ENCODE data around the gene DPRX.
"Not testable (repeated sequence)": the region's sequence is repeated elsewhere in the genome, so short reads cannot be mapped to it uniquely, and the experiment has no call there.

The DPRX gene

DNA sequence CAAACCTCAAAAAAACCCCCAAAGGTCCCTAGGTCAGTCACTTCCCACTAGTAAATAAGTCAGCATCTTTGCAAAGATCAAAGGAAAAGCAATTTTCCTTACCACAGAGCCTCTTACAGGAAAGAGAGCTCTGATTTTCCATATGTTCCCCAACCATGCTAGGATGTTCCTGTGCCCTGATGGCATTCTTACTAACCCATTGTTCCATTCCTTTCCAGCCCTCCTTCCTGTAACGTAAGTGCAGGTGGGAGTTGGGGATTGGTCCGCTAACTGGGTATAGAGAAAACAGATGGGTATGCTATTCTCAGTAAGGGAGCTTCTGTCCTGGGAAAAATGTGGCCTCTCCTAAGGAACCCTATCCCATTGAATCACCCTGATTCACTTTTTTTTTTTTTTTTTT, 14.3 kb downstream of the DPRX start:
- DNase-seq (ENCODE audit: low spot score), result no peak

DNA sequence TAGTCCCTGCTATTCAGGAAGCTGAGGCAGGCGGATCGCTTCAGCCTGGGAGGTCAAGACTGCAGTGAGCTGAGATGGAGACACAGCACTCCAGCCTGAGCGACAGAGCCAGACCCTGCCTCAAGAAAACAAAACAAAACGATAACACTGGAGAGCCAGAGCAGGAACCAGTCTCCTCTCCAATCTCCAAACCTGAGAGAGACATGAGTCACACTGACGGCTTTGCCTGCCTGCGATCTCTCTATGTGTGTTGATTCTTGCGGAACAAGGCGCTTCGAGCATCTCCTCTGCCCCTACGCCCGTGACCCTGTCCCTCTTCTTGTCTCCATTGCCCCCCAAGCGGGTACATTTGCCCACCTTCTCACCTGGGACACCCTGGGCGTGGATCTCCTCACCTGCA, 15.6 kb downstream of the DPRX start:
- no peak for DNase-seq (ENCODE audit: low spot score)

DNA sequence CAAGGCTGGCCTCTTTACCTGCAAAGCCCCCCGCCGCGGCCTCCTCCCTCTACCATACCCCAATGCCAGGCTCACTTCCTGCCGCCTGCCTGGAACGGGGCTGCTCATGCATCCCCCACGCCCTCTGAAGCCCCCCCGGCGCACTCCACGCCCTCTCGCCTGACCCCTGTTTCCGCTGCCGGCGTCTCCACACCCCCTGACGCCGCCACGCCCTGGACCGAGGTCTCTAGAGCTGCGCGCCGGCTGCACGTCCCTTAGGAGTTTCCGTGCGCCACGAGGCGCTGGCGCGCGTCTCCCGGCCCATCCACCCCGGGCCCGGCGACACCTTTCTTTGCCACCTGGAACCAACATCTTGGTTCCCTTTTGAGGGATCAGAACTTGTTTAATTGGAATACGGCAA, 16.0 kb downstream of the DPRX start:
- no peak for DNase-seq (ENCODE audit: low spot score)

DNA sequence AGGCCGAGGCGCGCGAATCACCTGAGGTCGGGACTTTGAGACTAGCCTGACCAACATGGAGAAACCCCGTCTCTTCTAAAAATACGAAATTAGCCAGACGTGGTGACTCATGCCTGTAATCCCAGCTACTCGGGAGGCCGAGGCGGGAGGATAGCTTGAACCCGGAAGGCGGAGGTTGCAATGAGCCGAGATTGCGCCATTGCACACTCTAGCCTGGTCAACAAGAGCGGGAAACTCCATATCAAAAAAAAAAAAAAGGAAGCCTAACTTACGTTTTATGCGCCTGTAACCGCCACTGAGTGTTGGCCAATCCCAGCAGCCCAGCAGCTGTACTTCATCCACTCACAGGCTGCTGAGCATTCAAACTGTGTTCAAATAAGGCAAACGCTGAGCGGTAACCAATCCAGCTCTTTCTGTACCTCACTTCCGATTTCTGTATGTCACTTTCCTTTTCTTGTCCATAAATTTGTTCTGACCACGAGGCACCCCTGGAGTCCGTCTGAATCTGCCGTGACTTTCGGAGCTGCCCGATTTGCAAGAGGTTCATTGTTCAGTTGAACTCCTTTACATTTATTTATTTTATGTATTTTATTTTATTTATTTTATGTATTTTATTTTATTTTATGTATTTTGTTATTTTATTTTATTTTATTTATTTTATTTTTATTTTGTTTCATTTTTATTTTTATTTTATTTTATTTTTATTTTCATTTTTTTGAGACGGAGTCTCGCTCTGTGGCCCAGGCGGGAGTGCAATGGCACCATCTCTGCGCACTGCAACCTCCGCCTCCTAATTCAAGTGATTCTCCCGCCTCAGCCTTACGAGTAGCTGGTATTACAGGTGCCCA, 18.2 kb downstream of the DPRX start:
- DNase-seq (ENCODE audit: low spot score), result no peak

DNA sequence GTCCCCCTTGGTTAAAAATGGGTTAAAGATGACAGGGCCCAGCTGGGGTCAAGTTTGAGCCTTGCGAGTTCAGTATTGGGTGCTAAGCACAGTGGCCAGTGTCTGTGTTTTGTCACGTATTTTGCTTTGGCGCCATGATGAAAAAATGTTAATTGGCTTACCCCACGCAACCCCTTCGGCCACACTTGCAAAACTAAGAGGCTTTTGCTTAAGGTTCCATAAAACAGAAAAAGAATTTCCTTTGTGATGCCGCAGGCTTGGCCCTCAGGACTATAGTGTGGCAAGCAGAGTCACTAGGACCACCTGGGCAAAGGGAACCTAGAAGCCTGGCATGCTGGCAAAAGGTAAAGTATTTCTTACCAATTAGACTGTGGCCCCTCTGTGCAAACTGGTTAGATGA, 20.7 kb downstream of the DPRX start:
- DNase-seq (ENCODE audit: low spot score), result no peak

DNA sequence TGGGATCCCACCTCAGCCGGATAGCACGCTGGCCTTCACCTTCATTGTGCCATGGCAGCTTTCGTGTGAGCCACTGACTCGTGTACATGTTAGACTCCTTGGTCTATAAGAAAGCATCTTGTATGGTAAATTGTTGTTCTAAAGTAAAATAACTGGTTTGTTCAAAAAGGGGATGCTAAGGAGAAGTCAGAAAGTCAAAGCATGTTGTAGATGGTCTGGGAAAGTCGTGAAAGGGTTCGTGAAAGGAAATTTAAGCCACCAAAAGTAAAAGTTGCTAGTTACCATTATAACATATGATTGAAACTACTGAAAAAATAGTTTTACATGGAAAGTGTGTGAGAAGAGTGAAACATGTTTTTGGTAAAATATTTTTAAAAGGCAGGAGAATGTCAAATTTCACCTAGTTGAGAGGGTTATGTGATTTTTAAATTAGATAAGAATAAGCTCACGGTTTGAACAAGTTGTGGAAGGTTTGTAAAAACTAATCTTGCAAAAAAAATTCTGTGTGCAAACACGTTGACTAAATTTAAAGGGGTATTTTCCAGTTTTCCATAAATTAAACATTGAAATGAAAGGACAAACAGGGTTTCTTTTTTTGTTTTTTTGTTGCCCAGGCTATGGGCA, 23.4 kb downstream of the DPRX start:
- DNase-seq (ENCODE audit: low spot score), result no peak

DNA sequence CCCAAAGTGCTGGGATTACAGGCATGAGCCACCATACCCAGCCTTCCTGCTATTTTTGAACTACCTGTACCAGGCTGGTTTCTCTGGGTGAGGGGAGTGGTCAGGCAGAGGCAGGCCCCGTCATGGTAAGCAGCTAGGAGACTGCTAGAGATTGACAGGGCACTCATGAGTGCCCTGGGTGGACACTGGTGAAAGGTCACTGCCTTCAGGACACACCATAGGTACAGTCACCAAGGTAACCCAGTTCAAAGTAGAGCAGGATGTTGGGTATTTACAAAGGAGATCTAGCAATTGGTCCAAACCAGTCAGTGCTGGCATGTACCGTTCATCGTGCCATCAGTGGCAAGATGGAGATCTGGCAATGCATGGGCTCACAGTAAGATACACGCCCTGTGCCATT, 25.5 kb downstream of the DPRX start:
- no peak for DNase-seq (ENCODE audit: low spot score)

DNA sequence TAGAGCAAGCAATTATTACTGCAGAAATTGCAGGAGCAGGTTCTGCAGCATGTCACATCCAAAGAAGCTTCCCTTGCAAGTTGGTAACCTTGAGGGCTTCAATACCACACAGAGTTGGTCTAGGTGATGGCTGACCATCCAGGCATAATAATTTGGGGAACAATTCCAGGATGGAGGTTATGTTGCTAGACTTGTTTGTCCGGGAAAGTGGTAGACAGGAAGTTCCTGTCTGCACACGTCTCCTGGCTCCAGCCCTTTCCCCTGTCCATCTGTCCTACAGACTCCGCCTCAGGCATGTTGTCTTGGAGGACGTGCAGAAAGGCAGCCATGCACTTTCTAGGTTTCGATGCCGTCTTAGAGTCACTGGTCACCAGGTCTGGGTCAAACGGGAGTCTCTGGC, 26.0 kb downstream of the DPRX start:
- no peak for DNase-seq (ENCODE audit: low spot score)

DNA sequence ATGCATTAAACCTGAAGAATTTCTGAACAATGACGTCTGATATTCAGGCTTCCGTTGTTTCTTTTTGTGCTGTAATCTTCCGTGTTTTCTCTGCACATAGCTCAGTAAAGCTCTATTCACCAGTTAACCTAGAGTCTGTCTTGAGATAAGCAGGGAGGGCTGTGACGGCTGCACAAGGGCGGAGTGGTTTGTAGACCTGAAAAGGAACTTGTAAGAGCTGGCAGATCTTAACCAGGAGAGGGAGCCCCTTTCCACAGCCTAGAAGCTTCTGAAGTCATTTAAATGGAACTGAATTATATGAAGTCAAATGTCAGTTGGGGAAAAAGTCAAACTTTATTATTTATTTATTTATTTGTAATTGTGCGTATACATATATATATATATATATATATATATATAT, 27.5 kb downstream of the DPRX start:
- DNase-seq (ENCODE audit: low spot score), result peak; percentile 70

DNA sequence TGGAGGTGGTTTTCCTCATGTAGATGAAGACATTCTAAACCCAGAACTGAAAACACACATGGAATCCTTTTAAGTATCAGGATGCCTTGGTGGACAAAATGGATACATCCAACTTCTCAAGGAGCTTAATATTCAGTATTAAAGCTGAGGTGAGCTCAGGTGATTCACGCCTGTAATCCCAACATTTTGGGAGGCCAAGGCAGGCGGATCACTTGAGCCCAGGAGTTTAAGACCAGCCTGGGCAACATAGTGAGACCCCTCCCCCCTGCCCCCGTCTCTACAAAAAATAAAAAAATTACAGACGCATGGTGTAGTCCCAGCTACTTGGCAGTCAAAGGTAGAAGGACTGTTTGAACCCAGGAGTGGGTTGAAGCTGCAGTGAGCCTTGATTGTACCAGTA, 28.8 kb downstream of the DPRX start:
- DNase-seq (ENCODE audit: low spot score), result no peak

DNA sequence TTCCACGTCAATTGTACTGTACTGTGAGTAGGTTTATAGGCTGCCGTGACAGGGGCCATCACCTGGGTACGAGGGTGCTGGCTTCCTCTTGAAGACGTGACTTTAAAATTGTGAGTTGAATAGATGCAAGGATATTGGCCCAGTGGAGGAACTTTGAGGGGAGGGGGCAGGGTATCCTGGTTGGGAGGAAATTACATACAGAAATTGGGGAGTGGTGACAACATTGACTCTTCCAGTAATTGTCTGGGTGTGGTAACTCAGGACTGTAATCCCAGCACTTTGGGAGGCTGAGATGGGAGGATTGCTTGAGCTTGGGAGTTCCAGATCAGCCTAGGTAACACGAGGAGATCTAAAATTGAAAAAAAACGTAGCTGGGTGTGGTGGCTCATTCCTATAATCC, 30.4 kb downstream of the DPRX start:
- DNase-seq (ENCODE audit: low spot score), result no peak

DNA sequence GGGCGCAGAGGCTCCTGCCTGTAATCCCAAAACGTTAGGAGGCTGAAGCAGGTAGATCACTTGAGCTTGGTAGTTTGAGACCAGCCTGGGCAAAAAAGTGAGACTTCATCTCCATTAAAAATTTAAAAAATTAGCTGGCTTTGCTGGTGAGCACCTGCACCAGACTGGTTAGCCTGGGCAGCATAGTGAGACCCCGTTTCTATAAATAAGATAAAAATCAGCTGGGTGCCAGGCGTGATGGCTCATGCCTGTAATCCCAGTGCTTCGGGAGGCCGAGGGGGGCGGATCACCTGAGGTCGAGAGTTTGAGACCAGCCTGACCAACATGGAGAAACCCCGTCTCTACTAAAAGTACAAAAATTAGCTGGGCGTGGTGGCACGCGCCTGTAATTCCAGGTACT, 32.4 kb downstream of the DPRX start:
- DNase-seq (ENCODE audit: low spot score), result no peak

DNA sequence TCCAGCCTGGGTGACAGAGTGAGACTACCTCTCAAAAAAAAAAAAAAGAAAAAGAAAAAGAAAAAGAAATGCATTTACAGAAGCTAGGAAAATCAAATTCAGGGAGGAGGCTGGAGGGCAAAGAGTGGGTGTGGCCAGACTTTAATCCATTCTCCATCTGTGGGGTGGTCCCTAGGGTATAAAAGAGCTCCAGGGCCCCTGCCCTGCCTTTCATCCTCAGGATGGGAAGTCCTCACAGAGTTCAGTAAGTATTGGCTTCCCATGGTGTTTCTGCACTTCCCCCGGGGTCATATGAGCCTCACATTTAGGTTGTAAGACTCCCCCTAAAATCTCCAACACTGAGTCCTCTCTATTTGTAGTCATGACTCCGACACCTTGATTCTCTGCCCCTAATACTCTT, 33.0 kb downstream of the DPRX start:
- no peak for DNase-seq (ENCODE audit: low spot score)

DNA sequence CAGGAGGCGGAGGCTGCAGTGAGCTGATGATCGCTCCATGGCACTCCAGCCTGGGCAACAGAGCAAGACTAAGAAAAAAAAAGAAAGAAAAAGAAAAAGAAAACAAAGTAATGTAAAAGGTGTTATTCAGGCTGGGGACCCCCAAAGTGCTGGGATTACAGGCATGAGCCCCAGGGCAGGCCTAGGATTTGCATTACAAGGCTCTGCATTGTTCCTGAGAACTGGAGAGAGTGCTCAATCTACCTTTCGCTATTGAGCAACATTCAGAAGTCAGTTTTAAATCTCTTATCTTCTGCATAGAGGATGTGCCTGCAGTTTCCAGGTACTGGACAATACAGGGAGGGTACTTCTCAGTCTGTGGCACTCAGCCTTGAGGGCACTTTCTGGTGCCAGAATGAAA, 34.5 kb downstream of the DPRX start:
- DNase-seq (ENCODE audit: low spot score), result not testable (repeated sequence)

DNA sequence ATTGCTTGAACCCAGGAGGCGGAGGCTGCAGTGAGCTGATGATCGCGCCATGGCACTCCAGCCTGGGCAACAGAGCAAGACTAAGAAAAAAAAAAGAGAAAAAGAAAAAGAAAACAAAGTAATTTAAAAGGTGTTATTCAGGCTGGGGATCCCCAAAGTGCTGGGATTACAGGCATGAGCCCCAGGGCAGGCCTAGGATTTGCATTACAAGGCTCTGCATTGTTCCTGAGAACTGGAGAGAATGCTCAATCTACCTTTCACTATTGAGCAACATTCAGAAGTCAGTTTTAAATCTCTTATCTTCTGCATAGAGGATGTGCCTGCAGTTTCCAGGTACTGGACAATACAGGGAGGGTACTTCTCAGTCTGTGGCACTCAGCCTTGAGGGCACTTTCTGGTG, 37.0 kb downstream of the DPRX start:
- DNase-seq (ENCODE audit: low spot score), result not testable (repeated sequence)

DNA sequence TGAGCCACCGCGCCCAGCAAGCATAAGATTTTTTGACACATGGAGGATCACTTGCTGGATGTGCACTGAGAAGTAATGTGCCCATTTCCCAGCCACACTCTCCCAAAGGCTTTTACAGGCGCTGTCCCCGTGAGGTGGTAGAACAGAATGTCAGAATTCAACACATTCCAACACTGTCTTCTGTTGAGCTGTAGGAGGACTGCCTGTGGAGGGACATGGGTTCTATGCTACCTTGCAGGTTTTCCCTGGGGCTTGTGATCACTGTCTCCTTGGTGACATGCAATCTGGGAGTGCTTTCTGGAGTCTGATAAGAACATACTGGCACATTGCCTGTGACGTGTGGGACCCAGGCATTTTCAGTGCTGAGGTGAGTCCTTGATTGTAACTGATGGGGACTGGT, 38.5 kb downstream of the DPRX start:
- DNase-seq (ENCODE audit: low spot score), result no peak

DNA sequence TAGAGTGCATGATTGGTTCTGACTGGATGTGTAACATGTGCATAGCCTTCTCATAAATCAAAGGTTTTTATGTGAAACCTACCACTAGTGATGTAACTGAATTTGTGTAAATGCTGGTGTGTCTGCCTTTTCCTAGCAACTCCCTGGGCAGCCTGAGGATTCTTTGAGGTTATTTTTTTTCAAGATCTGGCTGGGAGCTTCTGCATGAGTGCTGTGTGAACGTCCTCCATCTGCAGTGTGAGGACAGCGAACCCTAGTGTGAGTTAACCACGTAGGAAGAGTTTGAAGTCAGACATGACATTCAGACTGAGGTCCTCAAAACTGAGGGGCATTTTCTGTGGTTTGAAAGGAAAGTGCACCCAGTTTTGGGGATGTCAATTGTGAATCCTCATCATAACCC, 39.9 kb downstream of the DPRX start:
- DNase-seq (ENCODE audit: low spot score), result no peak

All from RKO (cell line).